ENCODE results near the gene SPOUT1.
A peak's percentile ranks its signal among the peaks of the same experiment; 100 is the strongest.
"Not testable (repeated sequence)": the region's sequence is repeated elsewhere in the genome, so short reads cannot be mapped to it uniquely, and the experiment has no call there.

SPOUT1 gene, protein sequence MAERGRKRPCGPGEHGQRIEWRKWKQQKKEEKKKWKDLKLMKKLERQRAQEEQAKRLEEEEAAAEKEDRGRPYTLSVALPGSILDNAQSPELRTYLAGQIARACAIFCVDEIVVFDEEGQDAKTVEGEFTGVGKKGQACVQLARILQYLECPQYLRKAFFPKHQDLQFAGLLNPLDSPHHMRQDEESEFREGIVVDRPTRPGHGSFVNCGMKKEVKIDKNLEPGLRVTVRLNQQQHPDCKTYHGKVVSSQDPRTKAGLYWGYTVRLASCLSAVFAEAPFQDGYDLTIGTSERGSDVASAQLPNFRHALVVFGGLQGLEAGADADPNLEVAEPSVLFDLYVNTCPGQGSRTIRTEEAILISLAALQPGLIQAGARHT
- 0.51 to 0.57 reads per million in 2 donors for total RNA-seq

DNA sequence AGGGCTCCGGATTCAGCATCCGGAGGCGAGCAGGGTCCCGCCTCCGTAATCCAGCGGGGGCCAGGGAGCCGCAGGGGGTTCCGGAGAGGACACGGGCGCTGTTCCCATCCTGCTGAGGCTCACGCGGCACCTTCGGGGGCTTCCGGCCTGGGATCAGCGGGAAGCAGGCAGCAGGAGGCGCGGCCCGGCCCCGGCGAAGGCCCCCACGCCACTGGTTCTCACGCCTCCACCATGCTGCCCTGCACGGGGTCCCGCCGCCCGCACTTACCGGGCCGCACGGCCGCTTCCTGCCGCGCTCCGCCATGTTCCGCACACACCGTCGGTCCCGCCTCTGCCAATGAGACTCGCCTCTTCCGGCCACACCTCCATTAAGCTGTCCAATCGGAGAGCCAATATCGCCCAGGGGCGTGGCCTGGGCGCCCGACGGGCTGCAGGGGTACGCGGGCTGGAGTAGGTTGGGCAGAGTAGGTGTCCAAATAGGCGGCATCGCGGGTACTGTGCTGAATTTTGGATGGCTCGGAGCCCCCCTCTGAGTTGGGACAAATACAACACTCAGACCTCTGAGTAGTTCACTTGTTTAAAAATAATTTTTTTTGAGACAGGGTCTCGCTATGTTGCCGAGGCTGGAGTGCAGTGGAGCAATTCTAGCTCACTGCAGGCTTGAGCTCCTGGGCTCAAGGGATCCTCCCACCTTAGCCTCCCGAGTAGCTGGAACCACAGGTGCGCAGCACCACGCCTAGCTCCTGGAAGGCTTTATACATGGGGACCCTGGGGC is at the start of gene SPOUT1:
SPOUT1 (minus strand) TSS at position 318 of the 775 bp plus-strand sequence; CDS start at position 304, 14 bp downstream.
- DNase-seq: peak; percentile 79

DNA sequence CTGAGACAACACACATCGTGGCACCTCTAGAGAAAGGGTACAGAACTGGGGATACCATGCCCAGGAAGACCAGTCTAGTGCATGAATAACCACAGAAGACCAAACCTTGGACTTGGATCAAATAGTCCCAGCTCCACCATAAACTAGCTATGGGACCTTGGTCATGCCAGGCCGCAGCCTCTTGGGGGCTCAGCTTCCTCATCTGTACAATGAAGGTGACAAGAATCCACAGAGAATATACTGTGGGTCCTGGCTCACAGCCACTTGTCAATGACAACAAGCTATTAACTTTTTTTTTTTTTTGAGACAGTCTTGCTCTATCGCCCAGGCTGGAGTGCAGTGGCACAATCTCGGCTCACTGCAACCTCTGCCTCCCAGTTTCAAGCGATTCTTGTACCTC is 48.3 kb upstream of the SPOUT1 start:
- no peak for DNase-seq

DNA sequence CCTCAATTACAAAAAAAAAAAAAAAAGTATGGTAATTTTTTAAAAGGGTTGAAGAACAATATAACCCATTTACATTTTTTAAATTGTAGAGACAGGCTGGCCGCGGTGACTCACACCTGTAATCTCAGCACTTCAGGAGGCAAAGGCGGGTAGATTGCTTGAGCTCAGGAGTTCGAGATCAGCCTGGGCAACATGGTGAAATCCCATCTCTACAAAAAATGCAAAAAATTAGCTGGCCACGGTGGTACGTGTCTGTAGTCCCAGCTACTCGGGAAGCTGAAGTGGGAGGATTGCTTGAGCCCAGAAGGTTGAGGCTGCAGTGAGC is 41.3 kb upstream of the SPOUT1 start:
- DNase-seq: not testable (repeated sequence)

DNA sequence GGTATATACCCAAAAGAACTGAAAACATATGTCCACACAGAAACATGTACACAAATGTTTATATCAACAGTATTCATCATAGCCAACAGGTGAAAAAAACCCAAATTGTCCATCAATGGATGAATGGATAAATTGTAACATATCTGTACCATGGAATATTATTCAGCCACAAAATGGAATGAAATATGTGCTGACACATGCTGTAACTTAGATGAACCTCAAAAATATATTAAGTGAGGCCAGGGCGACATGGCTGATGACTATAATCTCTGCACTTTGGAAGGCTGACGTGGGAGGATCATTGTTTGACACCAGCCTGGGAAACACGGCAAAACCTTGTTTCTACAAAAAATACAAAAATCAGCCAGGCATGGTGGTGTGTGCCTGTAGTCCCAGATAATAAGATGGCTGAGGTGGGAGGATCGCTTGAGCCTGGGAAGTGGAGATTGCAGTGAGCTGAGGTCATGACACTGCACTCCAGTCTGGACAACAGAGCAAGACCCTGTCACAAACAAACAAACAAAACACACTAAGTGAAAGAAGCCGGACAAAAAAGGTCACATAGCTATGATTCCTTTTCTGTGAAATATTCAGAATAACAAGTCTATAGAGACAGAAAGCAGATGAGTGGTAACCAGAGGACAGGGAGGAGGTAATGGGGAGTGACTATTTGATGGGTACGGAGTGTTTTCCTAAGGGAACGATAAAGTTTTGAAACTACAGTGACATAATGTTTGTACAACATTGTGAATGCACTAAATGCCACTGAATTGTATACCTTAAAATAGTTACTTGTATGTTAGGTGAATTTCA is 40.7 kb upstream of the SPOUT1 start:
- DNase-seq: no peak

DNA sequence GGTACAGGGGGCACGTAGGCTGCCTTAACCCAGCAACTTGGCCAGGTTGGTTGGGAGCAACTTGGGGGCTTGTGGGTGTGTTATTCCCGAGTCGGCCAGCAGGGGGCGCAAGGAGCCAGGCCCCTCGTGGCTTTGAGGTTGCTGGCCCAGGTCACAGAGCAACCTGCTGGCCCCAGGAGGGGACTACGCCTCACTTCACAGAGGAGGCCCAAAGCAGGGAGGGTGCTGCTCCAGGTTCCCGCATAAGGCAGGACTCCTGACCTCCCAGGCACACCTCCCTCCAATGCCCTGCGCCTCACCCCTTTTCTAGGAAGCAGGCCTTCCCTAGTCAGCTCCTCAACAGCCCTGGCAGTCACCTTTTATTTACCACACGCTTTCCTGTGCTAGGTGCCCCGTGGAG is 34.1 kb upstream of the SPOUT1 start:
- DNase-seq: peak; percentile 54

DNA sequence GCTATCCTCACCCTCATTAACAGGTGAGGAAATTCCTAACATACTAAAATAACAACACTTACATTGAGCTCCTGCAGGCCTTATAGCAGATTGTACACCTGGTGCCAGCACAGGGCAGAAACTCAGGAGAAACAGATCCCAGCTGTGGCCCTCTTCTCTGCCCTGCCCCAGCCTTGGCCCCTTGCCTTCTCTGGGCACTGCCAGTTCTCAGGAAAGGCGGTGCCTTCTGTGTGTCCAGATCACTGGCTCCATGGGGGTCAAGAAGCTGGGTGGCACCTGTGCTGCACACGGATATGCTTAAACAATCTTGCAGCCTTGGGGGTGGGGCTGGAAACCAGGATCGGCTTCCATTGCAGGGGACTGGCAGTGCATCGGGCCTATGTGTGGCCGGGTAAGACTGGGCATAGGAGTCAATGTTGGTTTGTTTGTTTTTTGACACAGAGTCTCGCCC is 32.8 kb upstream of the SPOUT1 start:
- DNase-seq: no peak

DNA sequence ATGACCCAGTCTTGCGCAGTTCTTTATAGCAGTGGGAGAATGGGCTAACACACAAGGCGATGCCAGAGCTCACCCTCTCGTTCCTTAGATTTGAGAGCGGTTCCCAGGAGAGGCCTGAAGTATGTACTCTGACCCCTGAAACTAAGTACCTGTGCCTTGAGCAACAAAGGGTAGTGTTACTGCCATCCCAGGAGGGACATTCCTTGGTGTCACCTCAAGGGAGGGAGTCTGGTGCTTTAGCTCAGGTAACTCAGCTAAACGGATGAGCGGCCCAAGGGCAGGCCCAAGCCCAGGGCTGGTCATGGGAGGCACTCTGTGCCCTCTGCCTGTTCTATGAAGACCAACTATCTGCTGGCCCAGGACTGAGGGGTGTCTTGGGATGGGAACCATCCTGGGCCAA is 31.9 kb upstream of the SPOUT1 start:
- DNase-seq: no peak

DNA sequence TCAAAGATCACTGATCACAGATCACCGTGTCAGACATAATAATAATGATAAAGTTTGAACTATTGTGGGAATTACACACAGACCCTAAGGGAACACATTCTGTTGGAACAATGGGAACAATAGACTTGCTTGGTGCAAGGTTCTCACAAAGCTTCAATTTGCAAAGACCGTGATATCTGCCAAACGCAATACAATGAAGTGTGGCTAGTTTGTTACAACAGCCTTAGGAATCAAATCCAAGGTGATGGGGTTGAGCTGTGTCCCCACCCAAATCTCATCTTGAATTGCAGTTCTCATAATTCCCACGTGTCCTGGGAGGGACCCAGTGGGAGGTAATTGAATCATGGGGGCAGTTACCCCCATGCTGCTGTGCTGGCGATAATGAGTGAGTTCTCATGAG is 31.3 kb upstream of the SPOUT1 start:
- no peak for DNase-seq

DNA sequence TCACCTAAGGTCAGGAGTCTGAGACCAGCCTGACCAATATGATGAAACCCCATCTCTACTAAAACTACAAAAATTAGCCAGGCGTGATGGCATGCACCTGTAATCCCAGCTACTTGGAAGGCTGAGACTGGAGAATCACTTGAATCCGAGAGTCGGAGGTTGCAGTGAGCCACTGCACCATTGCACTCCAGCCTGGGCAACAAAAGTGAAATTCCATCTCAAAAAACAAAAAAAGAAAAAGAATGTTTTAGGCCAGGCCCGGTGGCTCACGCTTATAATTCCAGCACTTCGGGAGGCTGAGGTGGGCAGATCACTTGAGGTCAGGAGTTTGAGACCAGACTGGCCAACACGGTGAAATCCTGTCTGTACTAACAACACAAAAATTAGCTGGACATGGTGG is 28.9 kb upstream of the SPOUT1 start:
- DNase-seq: not testable (repeated sequence)

DNA sequence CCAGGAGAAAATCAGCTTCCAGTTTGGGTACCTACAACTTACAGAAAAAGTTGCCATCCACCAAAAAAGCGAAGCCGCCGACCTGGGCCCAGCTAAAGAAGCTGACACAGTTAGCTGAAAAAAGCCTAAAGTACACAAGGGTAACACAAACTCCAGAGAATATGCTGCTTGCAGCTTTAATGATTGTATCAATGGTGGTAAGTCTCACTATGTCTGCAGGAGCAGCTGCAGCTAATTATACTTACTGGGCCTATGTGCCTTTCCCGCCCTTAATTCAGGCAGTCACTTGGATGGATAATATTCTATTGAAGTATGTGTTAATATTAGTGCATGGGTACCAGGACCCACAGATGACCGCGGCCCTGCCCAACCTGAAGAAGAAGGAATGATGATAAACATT is 24.9 kb upstream of the SPOUT1 start:
- DNase-seq: not testable (repeated sequence)

DNA sequence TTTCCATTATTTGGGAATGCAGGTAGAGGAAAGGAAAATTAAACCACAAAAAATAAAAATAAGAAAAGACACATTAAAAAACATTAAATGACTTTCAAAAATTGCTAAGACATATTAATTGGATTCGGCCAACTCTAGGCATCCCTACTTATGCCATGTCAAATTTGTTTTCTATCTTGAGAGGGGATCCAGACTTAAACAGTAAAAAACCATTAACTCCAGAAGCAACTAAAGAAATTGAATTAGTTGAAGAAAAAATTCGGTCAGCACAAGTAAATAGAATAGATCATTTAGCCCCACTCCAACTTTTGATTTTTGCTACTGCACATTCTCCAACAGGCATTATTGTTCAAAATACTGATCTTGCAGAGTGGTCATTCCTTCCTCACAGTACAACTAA is 23.1 kb upstream of the SPOUT1 start:
- not testable (repeated sequence) for DNase-seq

DNA sequence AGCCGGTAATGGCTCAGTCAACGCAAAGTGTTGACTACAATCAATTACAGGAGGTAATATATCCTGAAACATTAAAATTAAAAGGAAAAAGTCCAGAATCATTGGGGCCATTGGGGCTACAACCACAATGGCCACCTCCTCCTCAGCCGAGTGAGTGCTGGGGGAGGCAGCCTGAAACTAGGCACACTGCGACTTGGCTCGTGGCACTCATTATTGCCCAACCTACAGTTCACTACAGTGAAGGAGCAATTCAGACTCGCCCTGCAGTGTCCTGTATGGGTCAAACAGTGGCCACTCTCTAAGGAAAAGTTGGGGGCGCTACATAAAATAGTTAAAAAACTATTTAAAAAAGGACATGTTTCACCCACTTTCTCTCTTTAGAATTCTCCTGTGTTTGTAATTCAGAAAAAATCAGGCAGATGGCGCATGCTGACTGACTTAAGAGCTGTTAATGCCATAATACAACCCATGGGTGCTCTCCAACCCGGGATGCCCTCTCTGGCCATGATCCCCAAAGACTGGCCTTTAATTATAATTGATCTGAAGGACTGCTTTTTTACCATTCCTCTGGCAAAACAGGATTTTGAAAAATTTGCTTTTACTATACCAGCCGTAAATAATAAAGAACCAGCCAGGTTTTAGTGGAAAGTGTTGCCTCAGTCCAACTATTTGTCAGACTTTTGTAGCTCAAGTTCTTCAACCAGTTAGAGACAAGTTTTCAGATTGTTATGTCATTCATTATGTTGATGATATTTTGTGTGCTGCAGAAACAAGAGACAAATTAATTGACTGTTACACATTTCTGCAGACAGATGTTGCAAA is 22.4 kb upstream of the SPOUT1 start:
- not testable (repeated sequence) for DNase-seq

DNA sequence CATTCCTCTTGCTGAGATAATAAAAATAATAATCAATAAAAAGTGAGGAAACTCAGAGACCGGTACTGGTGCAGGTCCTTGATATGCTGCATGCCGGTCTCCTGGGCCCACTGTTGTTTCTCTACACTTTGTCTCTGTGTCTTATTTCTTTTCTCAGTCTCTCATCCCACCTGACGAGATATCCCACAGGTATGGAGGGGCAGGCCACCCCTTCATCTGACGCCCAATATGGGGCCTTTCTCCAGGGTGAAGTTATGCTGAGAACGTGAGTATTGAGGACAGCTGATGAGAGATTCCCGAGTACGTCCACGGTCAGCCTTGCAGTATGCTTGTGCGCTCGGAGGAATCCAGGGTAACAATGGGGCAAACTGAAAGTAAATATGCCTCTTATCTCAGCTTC is 21.4 kb upstream of the SPOUT1 start:
- DNase-seq: not testable (repeated sequence)

DNA sequence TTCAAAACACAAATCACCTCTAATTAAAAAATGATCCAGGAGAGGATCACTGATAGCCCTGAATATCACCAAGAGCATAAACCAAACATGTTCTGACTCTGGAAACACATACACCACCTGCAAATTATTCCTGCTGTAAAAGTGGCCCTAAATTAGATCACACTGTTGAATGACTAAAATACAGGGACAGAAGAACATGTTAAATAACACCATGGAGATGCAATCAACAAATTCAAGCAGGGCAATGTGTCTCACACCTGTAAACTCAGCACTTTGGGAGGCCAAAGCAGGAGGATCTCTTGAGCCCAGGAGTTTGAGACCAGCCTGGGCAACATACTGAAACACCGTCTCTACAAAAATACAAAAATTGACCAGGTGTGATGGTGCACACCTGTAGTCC is 18.2 kb upstream of the SPOUT1 start:
- no peak for DNase-seq

DNA sequence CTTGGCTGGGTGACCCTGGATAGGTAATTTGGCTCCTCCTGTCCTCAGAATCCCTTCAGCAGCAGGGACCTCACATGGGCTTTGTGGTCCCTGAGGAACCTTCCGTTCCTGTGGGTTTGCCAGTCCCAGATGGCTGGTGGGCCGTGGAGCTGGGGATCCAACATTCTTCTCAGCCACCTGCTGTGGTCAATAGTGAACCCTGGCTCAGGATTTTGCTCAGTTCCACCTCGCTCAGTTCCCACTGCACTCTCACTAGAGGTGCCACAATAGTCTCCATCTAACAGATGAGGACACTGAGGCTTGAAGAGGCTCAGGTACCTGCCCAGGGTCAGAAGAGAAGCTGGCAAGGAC is 17.1 kb upstream of the SPOUT1 start:
- no peak for DNase-seq

DNA sequence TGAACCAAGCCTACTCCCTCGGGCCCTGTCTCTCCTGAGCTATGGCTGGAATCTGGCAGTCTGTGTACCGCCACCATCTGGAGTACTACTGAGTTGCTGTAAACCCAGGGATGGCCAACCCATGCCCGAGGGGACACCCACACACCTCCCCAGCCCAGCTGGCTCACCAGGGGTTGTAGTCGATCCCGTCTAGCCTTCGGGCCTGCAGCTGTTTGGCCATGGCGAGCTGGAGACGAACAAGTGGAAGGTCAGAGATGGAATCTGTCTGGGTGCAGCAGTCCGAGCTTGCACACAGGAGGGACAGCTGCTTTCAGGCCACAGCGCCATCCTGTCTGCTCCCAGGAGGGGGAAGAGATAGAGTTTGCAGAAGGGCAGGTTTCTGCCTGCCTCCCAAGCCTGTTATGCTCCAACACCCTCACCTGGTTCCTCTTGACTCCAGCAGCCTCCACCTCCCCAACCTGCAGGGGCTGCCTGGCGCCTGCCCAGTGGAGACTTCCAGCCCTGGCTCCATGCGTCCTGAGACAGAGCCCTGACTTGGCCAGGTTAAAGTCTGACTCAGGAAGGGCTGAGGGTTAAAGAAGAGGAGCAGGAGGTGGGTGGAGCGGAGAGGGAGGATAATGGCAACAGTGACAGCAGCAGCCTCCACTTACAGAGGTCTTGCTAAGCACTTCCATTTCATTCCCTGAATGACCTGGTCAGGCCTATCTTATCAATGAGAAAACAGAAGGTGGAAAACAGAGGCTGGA is 15.8 kb upstream of the SPOUT1 start:
- DNase-seq: no peak

DNA sequence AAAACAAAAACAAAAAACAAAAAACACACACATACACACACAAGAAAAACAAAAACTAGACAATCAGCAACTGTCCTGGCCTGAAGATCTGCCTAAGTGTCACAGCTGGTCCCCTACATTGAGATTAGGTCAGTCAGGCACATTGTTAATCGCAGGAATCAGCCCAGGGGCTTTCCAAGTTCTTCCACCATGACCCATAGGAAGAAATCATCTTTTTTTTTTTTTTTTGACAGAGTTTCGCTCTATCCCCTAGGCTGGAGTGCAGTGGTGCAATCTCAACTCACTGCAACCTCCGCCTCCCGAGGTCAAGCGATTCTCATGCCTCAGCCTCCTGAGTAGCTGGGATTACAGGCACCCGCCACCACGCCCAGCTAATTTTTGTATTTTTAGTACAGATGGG is 13.6 kb upstream of the SPOUT1 start:
- not testable (repeated sequence) for DNase-seq

DNA sequence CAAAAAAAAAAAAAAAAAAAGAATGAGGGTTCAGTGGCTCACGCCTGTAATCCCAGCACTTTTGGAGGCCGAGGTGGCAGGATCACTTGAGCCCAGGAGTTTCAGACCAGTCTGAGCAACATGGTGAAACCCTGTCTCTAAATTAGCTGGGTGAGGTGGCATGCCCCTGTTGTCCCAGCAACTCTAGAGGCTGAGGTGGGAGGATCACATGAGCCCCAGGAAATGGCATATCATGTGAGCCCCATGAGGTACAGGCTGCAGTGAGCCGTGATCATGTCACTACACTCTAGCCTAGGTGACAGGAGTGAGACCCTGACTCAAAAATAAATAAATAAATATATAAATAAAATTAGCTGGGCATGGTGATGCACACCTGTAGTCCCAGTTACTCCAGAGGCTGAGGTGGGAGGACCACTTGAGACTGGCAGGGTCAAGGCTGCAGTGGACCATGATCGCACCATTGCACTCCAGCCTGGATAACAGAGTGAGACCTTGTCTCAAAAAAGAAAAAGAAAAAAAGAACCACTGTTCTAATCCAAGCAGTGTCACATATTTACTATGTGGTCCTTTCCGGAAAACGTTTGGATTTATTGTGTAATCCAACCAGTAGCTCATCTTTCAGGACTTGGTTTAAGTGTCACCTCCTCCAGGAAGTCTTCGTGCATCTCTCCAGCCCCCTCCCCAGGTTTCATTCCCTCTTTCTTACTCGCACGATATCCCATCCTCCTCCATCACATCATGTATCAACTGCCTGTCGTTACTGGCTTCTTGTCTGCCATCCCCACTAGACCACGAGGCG is 12.3 kb upstream of the SPOUT1 start:
- no peak for DNase-seq

DNA sequence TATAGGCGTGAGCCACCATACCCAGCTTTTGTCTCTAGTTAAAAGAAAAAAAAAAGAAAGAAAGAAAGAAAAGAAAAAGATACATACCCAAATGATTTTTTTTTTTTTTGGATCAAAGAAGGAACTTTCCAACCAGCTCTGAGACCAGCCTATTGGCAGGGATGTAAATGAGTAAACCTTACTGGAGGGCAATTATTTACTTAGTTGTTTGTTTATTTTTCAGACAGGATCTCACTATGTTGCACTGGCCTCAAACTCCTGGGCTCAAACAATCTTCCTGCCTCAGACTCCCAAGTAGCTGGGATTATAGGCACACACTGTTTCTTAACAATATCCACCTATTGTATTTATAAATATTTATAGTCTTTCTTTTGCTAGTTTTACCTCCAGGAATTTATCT is 10.9 kb upstream of the SPOUT1 start:
- no peak for DNase-seq

DNA sequence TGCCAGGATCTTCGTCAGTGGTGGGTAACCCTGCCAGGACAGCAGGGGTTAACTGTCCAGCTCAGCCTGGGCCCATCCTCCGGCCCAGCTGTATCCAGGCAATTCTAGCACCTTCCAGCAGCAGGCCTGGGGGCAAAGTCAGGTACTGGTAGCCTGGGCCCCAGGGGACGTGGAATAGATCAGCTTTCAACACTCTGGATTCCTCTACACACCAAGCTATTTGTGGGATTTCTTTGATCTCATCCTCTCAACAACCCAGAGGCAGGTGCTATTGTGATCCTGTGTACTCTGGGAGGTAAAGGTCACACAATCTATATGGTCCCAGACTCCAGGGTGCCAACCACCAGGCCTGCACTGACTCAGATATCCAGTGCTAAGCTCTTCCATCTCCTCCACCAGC is 8.7 kb upstream of the SPOUT1 start:
- DNase-seq: no peak

All from activated gamma-delta T cell (primary cell).